ENCODE results near the gene PCSK1N. TPM values are rescaled to one million over a fixed set of nuclear protein-coding genes. Genes with fewer than 3 reads are reported as not detected.

Gene PCSK1N
- total and polyA plus RNA-seq, 9 of the 15 experiments (the other 6 are each of a cell fraction or from before 2014, with no cell fraction given): 0.07 to 0.55 (median 0.54) TPM; not detected in 6

DNA sequence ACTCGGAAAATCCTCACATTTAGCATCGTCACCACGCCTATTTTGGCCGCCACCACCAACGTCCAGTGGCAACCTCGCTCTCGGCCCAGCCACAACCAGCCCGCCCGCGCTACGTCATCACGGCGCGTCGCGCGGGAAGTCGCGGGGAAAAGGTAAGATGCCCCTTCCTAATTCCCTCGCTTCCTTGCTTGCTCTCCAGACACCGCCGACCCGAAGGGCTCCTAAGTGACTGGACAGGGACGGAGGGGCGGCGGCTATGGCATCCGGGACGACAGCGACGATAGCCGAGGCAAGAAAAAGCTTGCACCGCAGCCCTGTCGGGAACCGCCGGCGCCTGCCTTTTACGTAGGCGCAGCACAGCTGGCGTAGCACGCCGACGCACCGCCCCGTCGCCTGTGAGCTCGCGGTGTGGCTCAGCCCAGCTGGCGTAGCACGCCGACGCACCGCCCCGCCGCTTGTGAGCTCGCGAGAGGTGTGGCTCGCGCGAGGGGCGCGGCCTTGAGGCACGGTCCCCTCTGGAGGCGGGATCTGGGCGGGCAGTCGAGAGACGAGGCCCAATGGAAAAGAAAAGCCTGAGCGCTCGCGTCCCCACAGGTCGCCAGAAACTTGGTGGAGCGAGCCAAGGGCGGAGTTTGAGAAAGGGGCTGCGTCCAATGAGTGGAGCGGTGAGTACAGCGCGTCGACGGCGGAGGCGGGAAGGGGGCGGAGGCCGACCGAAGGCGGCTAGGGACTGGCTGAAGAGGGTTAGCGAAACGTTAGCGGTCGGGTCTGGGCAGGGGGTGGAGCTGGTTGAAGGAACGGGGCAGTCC, 33.9 kb downstream of the PCSK1N start, which contains the start of gene HDAC6 (continued):
- TF ChIP-seq ZBTB40 (IDR thresholded peaks at IDR 0.05) (peak; percentile 29; the same call in 1 of the 2 replicates), ZBTB40 (CRISPR knock-in tag; IDR thresholded peaks at IDR 0.05) (no peak), NBN (IDR thresholded peaks at IDR 0.05; ENCODE audit: low read depth) (peak; percentile 80), CREB1 (IDR thresholded peaks at IDR 0.05) (peak; percentile 98), CREB1 (CRISPR knock-in tag; IDR thresholded peaks at IDR 0.05) (peak; percentile 99), ZNF263 (CRISPR knock-in tag; IDR thresholded peaks at IDR 0.05; ENCODE audit: borderline replicate concordance) (0 out of 2 replicates have a peak, but pooled peaks have one; percentile 25), HCFC1 (IDR thresholded peaks at IDR 0.05; ENCODE audit: low read depth, low read length) (peak; percentile 71), POLR2G (IDR thresholded peaks at IDR 0.05; ENCODE audit: low read depth, low read length) (peak; percentile 71), MLLT1 (IDR thresholded peaks at IDR 0.05) (0 out of 4 replicates have a peak, but pooled peaks of 1 of the 2 experiments have one; percentile 45), SNIP1 (IDR thresholded peaks at IDR 0.05; ENCODE audit: low read depth) (no peak), DIDO1 (tag; IDR thresholded peaks at IDR 0.05; ENCODE audit: low read depth) (peak; percentile 87), HSF4 (CRISPR knock-in tag; IDR thresholded peaks at IDR 0.05; ENCODE audit: borderline replicate concordance) (no peak)
- TF ChIP-seq, protein P1, sequence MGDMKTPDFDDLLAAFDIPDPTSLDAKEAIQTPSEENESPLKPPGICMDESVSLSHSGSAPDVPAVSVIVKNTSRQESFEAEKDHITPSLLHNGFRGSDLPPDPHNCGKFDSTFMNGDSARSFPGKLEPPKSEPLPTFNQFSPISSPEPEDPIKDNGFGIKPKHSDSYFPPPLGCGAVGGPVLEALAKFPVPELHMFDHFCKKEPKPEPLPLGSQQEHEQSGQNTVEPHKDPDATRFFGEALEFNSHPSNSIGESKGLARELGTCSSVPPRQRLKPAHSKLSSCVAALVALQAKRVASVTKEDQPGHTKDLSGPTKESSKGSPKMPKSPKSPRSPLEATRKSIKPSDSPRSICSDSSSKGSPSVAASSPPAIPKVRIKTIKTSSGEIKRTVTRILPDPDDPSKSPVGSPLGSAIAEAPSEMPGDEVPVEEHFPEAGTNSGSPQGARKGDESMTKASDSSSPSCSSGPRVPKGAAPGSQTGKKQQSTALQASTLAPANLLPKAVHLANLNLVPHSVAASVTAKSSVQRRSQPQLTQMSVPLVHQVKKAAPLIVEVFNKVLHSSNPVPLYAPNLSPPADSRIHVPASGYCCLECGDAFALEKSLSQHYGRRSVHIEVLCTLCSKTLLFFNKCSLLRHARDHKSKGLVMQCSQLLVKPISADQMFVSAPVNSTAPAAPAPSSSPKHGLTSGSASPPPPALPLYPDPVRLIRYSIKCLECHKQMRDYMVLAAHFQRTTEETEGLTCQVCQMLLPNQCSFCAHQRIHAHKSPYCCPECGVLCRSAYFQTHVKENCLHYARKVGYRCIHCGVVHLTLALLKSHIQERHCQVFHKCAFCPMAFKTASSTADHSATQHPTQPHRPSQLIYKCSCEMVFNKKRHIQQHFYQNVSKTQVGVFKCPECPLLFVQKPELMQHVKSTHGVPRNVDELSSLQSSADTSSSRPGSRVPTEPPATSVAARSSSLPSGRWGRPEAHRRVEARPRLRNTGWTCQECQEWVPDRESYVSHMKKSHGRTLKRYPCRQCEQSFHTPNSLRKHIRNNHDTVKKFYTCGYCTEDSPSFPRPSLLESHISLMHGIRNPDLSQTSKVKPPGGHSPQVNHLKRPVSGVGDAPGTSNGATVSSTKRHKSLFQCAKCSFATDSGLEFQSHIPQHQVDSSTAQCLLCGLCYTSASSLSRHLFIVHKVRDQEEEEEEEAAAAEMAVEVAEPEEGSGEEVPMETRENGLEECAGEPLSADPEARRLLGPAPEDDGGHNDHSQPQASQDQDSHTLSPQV (IDR thresholded peaks at IDR 0.05): no peak

Measured in K562 (cell line).